ENCODE results near the gene SUN5.
"Not testable (repeated sequence)": the region's sequence is repeated elsewhere in the genome, so short reads cannot be mapped to it uniquely, and the experiment has no call there.

SUN5 gene

GRCh38 chr20:32979201-32979998, 24.8 kb downstream of the SUN5 start:
- peak in 2 of 58 donors; percentile 13 to 23 for DNase-seq

GRCh38 chr20:32978009-32978335, 26.3 kb downstream of the SUN5 start:
- DNase-seq, result no peak

GRCh38 chr20:32977281-32978008, 26.8 kb downstream of the SUN5 start:
- DNase-seq, result no peak

GRCh38 chr20:32976746-32977145, 27.5 kb downstream of the SUN5 start:
- no peak for DNase-seq

- DNase-seq, result peak in 5 of 58 donors; percentile 20 to 36 (median 27)
These were observed 28.2 kb downstream of the SUN5 start for GRCh38 chr20:32975698-32976674.

GRCh38 chr20:32975121-32975520, 29.1 kb downstream of the SUN5 start:
- not testable (repeated sequence) for DNase-seq

GRCh38 chr20:32974204-32975064, 29.8 kb downstream of the SUN5 start:
- DNase-seq, result not testable (repeated sequence)

- DNase-seq, result no peak
These were observed 31.0 kb downstream of the SUN5 start for GRCh38 chr20:32973077-32973717.

GRCh38 chr20:32972181-32973076, 31.8 kb downstream of the SUN5 start:
- no peak for DNase-seq

- peak in 1 of 58 donors; percentile 9 for DNase-seq
These were observed 32.5 kb downstream of the SUN5 start for GRCh38 chr20:32971703-32972161.

- no peak for DNase-seq
These were observed 33.3 kb downstream of the SUN5 start for GRCh38 chr20:32970973-32971300.

- no peak for DNase-seq
These were observed 33.9 kb downstream of the SUN5 start for GRCh38 chr20:32970115-32970972.

GRCh38 chr20:32969356-32970114, 34.7 kb downstream of the SUN5 start:
- no peak for DNase-seq

- DNase-seq, result peak in 1 of 58 donors; percentile 10
These were observed 35.6 kb downstream of the SUN5 start for GRCh38 chr20:32968478-32969241.

- no peak for DNase-seq
These were observed 36.2 kb downstream of the SUN5 start for GRCh38 chr20:32967961-32968457.

Measured in anterior cingulate cortex (tissue), 58 donors.